Urinary bladder (tissue), 4 donors: ENCODE measurements around the gene CLCN2. TPM values are rescaled to one million over a fixed set of nuclear protein-coding genes. Genes with fewer than 3 reads are reported as not detected.

Source experiments
- DNase-seq: peaks from one replicate; pipeline ENCODE4 v3.0.0-alpha.2; 2015; ENCODE audit errors: extremely low spot score
- H3K27ac ChIP-seq: one replicate; pipeline ENCODE4 v1.5.1; 2013; ENCODE audit warnings: low read depth, mild to moderate bottlenecking, moderate library complexity
- H3K36me3 ChIP-seq: one replicate; pipeline ENCODE4 v1.6.1; 2013; ENCODE audit warnings: mild to moderate bottlenecking, moderate library complexity; ENCODE audit not compliant: insufficient read depth
- H3K4me1 ChIP-seq: one replicate; pipeline ENCODE4 v1.6.1; 2013; ENCODE audit warnings: mild to moderate bottlenecking, moderate library complexity; ENCODE audit not compliant: insufficient read depth
- H3K4me3 ChIP-seq: one replicate; pipeline ENCODE4 v1.5.1; 2013; ENCODE audit warnings: low read depth, low read length
- WGBS: extraction: QIAGEN DNeasy Blood & Tissue Kit; methylation state at CpG from one replicate; pipeline ENCODE4 v1.1.7; 2013; 5-methylcytosine and 5-hydroxymethylcytosine counted together
- polyA plus RNA-seq: library from polyadenylated mRNA; stranded (reverse); fragments of 200-250 nt; gene quantifications from one replicate; pipeline ENCODE4 v1.2.3, GENCODE V29; 2013
- total RNA-seq: library from RNA; depleted of rRNA; stranded (reverse); fragments of >200 nt; gene quantifications from one replicate; pipeline ENCODE4 v1.2.3, GENCODE V29; 2014
- donor health status: healthy with polysubstance abuse.
- donor health status: healthy.

CLCN2 gene
- total and polyA plus RNA-seq, 2 donors = 4.7 to 4.8 TPM

- no peak overlapping the region for H3K4me3 ChIP-seq
- WGBS = 81% methylated on average over 6 of the region's 6 CpGs
- H3K4me1 ChIP-seq = no peaks in the 10 kb centered on the region
- H3K27ac ChIP-seq = no peak overlapping the region
- peaks cover 19% of the 10 kb centered on the region for H3K36me3 ChIP-seq
- no peak for DNase-seq
Measured at GRCh38 chr3:184325715-184326369, 35.6 kb downstream of the CLCN2 start.

DNA sequence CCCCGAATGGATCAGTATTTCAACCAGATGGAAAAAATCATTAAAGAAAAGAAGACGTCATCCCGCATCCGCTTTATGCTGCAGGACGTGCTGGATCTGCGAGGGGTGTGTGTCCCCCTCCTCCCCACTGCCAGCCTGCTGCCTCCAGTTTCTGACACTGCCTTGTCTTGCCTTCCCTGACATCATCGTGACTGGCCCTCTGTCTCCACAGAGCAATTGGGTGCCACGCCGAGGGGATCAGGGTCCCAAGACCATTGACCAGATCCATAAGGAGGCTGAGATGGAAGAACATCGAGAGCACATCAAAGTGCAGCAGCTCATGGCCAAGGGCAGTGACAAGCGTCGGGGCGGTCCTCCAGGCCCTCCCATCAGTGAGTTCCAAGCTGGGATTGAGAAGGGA lies 36.1 kb downstream of the CLCN2 start:
- 88% methylated on average over 13 of the region's 13 CpGs for WGBS
- Histone ChIP-seq H3K27ac (no peak overlapping the region), H3K36me3 (peaks cover 22% of the 10 kb centered on the region), H3K4me1 (no peaks in the 10 kb centered on the region), H3K4me3 (no peak overlapping the region)
- DNase-seq = no peak

DNA sequence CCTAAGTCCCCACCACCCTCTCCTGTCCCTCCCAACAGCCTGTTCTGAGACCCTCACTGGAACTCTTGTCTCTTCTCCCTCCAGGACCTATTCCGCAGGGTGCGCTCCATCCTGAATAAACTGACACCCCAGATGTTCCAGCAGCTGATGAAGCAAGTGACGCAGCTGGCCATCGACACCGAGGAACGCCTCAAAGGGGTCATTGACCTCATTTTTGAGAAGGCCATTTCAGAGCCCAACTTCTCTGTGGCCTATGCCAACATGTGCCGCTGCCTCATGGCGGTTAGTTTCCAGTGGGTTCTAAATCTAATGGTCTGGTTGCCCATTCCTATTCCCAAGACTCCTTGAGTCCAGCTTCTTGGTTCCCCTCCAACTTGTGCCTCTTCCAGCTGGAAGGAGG lies 37.7 kb downstream of the CLCN2 start:
- DNase-seq = no peak
- H3K36me3 ChIP-seq = peaks cover 19% of the 10 kb centered on the region
- H3K4me3 ChIP-seq = no peak overlapping the region
- no peak overlapping the region for H3K27ac ChIP-seq
- 92% methylated on average over 8 of the region's 8 CpGs for WGBS
- no peaks in the 10 kb centered on the region for H3K4me1 ChIP-seq

DNA sequence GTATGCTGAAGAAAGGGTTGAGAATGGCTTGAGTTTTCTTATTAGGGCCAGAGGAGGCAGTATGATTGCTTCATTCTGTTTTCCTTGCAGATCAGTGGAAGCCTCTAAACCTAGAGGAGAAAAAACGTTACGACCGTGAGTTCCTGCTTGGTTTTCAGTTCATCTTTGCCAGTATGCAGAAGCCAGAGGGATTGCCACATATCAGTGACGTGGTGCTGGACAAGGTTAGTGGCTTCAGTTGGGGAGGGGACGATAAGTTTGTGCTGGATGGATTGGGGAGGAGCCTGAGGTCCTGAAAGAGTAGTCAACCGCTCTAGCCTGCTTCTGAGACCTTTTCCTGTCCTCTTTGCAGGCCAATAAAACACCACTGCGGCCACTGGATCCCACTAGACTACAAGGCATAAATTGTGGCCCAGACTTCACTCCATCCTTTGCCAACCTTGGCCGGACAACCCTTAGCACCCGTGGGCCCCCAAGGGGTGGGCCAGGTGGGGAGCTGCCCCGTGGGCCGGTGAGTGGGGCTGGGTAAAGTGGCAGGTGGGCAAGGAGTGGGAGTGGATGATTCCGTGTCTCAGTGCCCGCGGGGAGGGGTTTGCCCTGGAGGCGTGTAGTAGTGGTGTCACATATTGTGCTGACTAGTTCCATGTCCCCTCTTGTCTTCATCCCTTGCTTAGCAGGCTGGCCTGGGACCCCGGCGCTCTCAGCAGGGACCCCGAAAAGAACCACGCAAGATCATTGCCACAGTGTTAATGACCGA lies 38.5 kb downstream of the CLCN2 start:
- Histone ChIP-seq H3K4me1 (no peaks in the 10 kb centered on the region), H3K4me3 (no peak overlapping the region)
- 91% methylated on average over 20 of the region's 20 CpGs for WGBS

DNA sequence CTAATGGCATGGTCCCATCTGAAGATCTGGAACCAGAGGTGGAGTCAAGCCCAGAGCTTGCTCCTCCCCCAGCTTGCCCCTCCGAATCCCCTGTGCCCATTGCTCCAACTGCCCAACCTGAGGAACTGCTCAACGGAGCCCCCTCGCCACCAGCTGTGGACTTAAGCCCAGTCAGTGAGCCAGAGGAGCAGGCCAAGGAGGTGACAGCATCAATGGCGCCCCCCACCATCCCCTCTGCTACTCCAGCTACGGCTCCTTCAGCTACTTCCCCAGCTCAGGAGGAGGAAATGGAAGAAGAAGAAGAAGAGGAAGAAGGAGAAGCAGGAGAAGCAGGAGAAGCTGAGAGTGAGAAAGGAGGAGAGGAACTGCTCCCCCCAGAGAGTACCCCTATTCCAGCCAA lies 39.7 kb downstream of the CLCN2 start:
- H3K36me3 ChIP-seq = peaks cover 15% of the 10 kb centered on the region
- DNase-seq = no peak
- no peaks in the 10 kb centered on the region for H3K4me1 ChIP-seq
- H3K4me3 ChIP-seq = no peak overlapping the region
- 83% methylated on average over 5 of the region's 5 CpGs for WGBS
- H3K27ac ChIP-seq = no peak overlapping the region

More for the DNA sequence above, 38.5 kb downstream of the CLCN2 start:
- H3K36me3 ChIP-seq = peaks cover 17% of the 10 kb centered on the region
- DNase-seq = no peak
- no peak overlapping the region for H3K27ac ChIP-seq

DNA sequence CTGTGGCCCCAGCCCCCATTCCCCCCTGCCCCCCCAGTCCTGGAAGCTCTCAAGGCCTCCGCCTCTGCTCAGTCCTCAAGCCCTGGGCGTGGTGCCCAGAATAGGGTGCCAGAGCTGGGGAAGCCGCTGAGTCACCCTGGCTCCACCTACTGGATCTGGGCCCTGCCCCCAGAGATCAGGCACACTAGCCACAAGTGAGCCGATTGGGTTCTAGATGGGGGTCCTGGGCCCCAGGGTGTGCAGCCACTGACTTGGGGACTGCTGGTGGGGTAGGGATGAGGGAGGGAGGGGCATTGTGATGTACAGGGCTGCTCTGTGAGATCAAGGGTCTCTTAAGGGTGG lies 41.3 kb downstream of the CLCN2 start:
- 0% methylated on average over 4 of the region's 4 CpGs for WGBS
- H3K36me3 ChIP-seq = peaks cover 12% of the 10 kb centered on the region
- peak overlapping the region; percentile 69 for H3K27ac ChIP-seq
- H3K4me1 ChIP-seq = no peaks in the 10 kb centered on the region
- H3K4me3 ChIP-seq = no peak overlapping the region
- no peak for DNase-seq

DNA sequence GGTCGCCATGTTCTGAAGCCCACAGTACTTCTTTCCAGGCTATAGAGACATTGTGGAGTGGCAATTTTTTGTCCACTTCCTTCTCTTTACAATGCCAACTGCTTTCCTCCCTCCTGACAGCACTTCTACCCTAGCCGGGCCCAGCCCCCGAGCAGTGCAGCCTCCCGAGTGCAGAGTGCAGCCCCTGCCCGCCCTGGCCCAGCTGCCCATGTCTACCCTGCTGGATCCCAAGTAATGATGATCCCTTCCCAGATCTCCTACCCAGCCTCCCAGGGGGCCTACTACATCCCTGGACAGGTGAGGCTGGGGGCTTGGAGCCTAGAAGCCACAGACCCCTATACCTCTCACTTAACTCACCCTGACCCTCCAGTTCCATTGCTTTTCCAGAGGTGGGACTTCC lies 44.2 kb downstream of the CLCN2 start:
- no peak overlapping the region for H3K27ac ChIP-seq
- 65% methylated on average over 5 of the region's 5 CpGs for WGBS
- no peaks in the 10 kb centered on the region for H3K4me1 ChIP-seq
- H3K4me3 ChIP-seq = no peak overlapping the region
- no peak for DNase-seq
- H3K36me3 ChIP-seq = peaks cover 7% of the 10 kb centered on the region

DNA sequence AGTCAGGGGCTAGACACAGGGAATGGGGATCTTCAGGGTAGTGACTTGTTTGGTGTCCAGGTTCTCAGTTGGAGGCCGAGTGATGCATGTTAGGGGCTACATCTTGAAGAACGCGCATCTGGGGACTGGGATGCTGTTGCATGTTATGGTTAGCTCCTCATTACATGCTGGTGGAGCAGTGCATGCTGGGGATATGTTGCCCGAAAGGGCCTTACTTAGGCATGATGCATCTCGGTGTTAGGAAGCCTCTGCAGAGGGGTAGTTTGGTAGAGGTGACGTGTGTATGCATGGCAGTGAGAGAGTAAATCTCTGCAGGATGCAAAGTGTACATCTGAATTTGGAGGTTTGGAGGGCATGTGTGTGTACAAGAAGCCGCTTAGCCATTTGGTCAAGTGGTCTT lies 44.6 kb downstream of the CLCN2 start:
- H3K27ac ChIP-seq = no peak overlapping the region
- DNase-seq = no peak
- H3K36me3 ChIP-seq = peaks cover 3% of the 10 kb centered on the region
- 68% methylated on average over 7 of the region's 7 CpGs for WGBS
- H3K4me1 ChIP-seq = no peaks in the 10 kb centered on the region
- H3K4me3 ChIP-seq = no peak overlapping the region

GRCh38 chr3:184315871-184316661 lies 45.3 kb downstream of the CLCN2 start:
- WGBS = 27% methylated on average over 16 of the region's 16 CpGs
- H3K27ac ChIP-seq = peak overlapping the region; percentile 73
- H3K4me3 ChIP-seq = peak overlapping the region; percentile 97
- no peaks in the 10 kb centered on the region for H3K4me1 ChIP-seq
- H3K36me3 ChIP-seq = peaks cover 3% of the 10 kb centered on the region
- DNase-seq = no peak

- DNase-seq = no peak
- Histone ChIP-seq H3K4me1 (no peaks in the 10 kb centered on the region), H3K27ac (peak overlapping the region; percentile 99), H3K4me3 (peak overlapping the region; percentile 97), H3K36me3 (peaks cover under 1% of the 10 kb centered on the region)
- WGBS = 8% methylated on average over 6 of the region's 6 CpGs
Measured at GRCh38 chr3:184315543-184315867, 45.9 kb downstream of the CLCN2 start.

GRCh38 chr3:184314700-184315542 lies 46.5 kb downstream of the CLCN2 start:
- H3K4me1 ChIP-seq = no peaks in the 10 kb centered on the region
- WGBS = under 1% methylated on average over 88 of the region's 89 CpGs

DNA sequence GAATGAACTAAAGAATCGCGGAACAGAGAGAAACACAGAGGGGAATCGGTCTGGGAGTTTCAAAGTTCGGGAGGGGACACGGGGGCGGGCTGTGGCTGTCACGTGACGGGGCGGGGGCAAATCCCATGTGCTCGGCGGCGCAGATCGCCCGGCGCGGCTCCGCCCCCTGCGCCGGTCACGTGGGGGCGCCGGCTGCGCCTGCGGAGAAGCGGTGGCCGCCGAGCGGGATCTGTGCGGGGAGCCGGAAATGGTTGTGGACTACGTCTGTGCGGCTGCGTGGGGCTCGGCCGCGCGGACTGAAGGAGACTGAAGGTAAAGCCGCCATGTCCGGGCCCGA lies 47.1 kb downstream of the CLCN2 start, which contains the start of gene EIF4G1:
Gene EIF4G1 (plus strand): TSS at position 244 of the 337 bp plus-strand sequence. CDS start 1,191 bp downstream, outside the sequence.
- no peaks in the 10 kb centered on the region for H3K36me3 ChIP-seq
- under 1% methylated on average over 40 of the region's 40 CpGs for WGBS
- H3K4me1 ChIP-seq = no peaks in the 10 kb centered on the region
- peak within 1 kb of the TSS; percentile 97 for H3K4me3 ChIP-seq
- H3K27ac ChIP-seq = peak within 1 kb of the TSS; percentile 99
- no peak for DNase-seq

More at GRCh38 chr3:184314700-184315542, 46.5 kb downstream of the CLCN2 start:
- DNase-seq = no peak
- H3K4me3 ChIP-seq = peak overlapping the region; percentile 97
- H3K27ac ChIP-seq = peak overlapping the region; percentile 99
- H3K36me3 ChIP-seq = no peaks in the 10 kb centered on the region

DNA sequence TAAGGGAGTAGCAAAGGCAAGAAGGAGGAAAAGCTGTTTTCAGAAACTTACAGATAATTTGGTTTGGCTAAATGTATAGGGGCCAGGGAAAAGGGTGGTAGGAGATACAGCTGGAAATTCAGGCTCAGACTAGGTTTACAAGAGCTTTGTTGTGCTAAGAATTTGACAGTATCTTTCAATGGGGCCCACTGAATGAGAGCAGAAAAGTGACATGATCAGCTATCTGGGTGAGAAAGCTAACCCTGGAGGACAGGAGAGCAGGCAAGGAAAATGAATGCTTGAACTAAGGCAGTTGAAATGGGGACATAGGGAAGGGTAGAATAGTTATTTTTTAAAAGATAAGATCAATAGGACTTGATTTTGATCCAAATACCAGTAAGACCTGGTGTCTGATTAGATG lies 49.8 kb downstream of the CLCN2 start:
- Histone ChIP-seq H3K27ac (no peak overlapping the region), H3K4me3 (no peak overlapping the region), H3K36me3 (peaks cover 2% of the 10 kb centered on the region), H3K4me1 (no peaks in the 10 kb centered on the region)
- DNase-seq = no peak
